ENCODE measurements around the gene TEX13A. TPM values are rescaled to one million over a fixed set of nuclear protein-coding genes. Genes with fewer than 3 reads are reported as not detected.

TEX13A gene
- total RNA-seq (2022; extraction: Qiagen RNA extraction; ENCODE audit: low read depth), result not detected in 5 replicates

GRCh38 chrX:105220636-105221035 lies at the start of gene TEX13A:
TSS of gene TEX13A (minus strand) at chrX:105220694. CDS start at chrX:105220397, 297 bp downstream.

All from A549 treated with ZK216348 at 1 μM for 4 hours (cell line).